Activated T-helper 1 cell treated with Interleukin-2 at 50 U/mL for 16 hours (primary cell): ENCODE measurements around the gene SFT2D3.

Experiments
- DNase-seq: peaks from one replicate; pipeline ENCODE4 v3.0.0-alpha.2; 2020; ENCODE audit warnings: low read depth

SFT2D3 gene, protein sequence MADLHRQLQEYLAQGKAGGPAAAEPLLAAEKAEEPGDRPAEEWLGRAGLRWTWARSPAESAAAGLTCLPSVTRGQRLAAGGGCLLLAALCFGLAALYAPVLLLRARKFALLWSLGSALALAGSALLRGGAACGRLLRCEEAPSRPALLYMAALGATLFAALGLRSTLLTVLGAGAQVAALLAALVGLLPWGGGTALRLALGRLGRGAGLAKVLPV

DNA sequence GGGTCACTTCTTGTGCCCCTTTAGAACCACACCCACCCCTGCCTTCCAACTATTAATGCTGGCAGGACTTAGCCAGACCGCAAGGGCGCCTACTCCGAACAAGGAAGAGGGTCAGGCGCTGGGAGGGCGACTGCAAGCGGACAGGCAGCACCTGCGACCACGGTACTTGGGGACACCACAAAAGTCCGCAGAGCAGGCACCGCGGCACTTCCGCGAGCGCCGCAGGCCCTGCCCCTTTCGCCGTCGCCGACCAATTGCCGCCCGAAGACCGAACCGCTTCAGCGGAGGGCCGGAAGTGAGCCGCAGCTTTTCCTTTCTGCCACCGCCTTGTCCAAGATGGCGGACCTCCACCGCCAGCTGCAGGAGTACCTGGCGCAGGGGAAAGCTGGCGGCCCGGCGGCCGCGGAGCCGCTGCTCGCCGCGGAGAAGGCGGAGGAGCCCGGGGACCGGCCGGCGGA, at the start of gene SFT2D3:
SFT2D3 (plus strand) TSS at position 305 of the 458 bp plus-strand sequence; CDS start at position 337, 32 bp downstream.
- peak; percentile 84 for DNase-seq

DNA sequence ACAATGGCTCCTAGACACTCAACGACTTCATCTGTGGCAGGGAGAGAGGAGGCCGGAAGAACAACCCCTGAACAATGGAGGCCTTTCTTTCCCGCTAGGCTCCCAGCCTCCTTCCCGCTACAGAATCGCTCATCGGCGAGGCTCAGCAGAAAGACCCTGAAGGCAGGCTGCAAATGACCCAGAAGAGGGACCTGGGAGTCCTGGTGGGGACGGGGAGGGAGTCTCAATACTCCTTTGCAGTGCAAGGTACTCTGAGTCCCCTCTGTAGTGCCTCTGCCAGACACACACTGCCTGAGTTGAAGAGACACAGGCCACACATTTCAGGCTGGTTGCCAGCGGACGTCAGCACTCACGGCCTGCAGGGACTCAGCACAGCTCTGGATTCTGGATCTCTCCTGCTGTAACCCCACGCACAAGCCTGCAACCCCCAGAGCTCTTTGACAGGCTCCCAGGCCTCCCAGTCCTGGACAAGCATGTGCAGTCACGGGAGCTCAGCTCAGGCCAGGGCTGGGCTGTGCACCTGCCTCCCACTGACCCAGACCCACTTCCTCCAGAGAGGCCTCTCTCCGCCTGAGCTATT, 49.2 kb upstream of the SFT2D3 start:
- no peak for DNase-seq

DNA sequence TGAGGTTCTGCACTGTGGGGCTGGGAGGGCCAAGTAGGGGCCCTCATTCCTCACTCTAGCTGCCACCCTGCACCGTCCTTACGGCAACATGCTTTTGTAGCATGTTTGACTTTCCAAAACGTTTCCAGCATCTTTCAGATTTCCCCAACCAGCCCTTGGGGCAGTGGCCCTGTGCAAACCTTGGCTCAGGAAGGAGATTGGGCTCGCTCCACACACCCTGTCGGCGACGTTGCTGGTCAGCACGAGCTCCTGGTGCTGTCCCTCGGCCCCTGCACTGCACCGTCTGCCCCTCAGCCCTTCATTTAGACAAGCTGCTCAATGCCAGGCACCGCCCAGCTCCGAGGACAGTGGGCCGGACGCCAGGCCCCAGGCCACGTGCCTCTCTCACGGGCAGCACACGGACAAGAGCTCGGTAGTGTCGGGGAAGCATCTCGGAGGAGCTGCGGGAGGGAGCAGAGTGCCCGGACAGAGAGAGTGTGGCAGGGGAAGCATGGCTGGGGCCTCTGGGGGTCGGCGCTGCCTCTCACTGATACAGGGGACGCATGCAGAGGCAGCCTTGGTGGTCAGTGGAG, 48.4 kb upstream of the SFT2D3 start:
- no peak for DNase-seq

DNA sequence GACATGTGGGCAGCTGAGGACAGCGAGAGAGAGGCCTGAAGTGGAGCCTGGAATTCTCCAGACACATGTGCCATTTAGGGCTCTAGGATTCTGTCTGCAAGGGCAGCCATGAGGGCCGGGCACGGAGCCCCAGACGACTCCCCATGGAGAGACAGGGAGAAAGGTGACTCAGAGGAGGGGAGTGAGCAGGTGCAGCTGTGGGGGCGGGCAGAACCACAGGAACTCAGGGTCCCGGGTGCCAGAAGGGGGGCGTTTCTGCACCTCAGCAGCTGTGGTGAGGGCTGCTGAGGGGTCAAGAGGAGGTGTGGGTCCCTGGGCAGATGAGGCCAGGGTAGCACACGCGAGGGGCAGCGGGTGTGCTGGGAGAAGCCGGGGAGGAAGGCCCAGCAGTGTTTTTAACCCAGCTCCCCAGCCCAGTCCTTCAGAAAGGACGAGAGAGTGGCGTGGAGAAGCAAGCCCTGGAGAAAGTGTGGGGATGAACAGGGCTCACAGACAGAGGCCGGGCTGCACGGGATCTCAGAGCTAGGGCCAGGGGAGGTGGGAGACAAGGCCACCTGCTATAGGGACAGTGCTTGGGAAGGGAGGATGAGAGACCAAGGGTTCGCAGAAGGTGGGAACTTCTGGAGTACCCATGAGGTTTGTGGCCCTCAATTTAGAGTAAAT, 47.7 kb upstream of the SFT2D3 start:
- DNase-seq = no peak

DNA sequence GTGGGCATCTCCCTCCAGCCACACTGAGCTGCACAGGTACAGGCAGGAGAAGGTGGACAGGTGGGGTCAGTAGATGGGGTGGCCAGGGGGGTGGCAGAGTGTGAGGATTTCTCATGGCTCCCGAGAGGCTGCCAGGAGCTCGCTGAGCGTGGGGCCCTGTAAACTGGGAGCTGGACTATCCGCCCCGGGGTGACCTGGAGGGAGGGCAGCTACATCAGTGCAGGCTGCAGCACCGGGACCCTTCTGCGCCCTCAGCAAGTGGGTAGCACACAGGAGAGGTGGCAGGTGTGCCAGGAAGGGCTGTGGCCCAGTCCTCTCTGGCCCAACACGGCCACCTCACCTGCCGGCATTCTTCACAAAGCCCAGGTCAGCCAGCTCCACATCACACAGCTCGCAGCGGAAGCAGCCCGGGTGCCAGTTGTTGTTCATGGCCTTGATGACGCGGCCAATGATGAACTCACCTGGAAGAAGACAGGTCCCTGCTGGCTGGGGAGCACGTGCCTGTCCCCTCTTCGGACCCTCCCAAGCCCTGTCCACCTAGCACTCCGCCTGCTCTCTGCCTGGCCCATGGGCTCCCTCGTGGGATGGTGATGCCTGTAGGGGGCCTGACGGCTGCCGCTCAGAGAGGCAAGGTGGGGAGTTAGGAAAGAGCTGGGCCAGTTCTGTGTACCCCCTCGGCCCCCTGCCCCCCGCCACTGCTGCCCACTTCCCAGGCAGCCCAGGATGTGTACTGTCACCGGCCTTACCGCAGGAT, 47.0 kb upstream of the SFT2D3 start:
- no peak for DNase-seq

DNA sequence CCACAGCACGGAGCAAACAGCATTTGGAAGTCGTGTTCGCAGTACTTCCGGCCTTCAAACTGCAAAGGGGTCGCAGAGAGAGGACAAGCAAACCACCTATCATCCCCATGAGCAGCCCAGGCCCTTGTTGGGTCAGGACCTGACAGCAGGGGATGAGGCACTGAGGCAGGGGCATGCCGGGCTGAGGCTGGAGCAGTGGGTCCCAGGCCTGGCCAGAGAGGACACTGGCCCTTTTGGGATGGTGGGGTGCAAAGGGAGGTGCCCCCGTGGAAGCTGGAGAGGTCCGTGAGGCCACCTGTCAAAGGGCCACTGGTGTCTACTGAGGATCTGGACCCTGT, 46.5 kb upstream of the SFT2D3 start:
- no peak for DNase-seq

DNA sequence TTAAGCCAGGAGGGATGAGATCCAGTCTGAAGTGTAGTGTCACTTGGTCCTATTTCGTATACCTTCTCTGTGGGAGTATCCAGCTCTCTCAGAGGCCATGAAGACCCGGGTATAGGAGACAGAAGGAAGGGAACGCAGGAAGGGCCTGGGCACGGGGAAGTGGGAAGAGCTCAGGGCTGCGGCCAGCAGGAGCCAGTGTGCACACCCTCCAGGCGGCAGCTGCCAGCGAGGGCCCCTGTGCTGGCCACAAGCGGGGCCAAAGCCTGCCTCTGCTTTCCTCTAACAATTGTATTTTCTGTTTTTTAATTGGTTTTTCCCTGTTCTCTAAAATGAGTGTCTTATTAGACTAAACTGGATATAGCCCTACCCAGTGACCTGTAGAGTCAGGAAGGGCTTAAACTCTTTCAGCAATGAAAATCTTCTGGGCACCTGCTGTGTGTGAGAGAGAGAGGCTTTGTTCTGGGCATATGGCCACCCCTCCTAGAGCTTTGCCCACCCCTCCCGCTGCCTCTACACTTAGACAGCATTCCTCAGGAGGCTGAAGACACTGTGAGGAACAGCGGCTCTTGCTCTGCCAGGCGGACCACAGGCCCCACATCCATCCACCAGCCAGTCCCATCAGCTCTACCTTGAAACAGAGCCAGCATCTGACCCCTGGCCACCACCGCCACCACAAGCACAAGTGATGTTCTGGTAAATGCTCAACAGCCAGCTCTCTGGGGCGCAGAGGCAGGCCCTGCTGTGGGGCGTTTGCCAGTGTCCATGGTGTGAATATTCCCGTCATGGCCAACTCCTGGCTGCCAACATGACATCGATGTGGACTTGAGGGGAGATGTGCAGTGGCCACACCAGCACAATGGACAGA, 45.9 kb upstream of the SFT2D3 start:
- DNase-seq = no peak

DNA sequence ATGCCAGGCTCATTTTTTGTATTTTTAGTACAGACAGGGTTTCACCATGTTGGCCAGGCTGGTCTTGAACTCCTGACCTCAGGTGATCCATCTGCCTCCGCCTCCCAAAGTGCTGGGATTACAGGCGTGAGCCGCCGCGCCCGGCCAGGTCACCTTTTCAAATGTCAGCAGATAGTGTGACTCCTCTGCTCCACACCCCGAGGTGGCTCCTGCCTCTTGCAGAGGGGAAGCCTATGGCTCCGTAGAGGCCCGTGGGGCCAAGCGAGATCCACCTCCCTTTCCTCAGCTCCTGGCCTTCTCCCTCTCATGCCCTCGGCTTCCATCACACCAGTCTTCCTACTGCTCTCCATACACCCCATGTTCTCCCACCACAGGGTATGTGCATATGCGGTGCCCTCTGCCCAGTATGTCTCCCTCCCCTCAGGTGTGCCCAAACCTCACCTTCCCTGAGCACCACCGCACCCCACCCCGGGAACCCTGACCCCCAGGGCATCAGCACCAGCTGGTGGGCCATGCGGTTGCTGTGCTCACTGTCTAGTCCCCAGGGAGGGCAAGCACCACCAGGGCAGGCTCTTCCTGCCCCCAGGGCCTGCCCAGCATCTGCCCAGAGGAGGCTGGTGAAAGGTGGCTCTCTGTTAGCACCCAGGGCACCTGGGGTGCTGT, 44.6 kb upstream of the SFT2D3 start:
- no peak for DNase-seq

DNA sequence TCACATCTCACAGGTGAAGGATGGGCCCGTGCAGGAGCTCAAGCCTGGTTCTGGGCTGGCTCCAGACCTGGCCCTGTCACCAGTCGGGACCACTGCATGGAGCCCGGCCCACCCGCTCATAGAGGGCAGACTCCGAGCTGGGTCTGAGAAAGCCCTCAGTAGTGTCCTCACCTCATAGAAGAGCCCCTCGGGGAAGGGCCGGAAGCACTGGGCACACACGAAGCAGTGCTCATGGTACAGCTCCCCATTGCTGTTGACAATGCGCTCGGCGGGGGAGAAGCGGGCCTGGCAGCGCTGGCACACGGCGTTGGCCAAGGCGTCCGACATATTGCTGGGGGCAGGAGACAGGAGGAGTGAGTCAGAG, 44.1 kb upstream of the SFT2D3 start:
- no peak for DNase-seq

DNA sequence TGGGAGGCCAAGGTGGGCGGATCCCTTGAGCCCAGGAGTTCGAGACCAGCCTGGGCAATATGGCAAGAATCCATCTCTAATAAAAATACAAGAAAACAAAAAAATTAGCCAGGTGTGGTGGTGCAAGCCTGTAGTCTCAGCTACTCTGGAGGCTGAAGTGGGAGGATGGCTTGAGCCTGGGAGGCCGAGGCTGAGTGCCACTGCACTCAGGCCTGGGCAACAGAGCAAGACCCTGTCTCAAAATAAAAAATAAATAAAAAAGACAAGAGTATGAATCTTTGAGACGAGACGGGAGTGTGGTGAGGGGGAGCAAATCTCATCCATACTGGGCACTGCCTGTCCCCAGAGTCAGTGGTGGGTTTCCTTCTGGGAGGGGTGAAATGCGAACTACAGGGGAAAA, 43.2 kb upstream of the SFT2D3 start:
- no peak for DNase-seq

DNA sequence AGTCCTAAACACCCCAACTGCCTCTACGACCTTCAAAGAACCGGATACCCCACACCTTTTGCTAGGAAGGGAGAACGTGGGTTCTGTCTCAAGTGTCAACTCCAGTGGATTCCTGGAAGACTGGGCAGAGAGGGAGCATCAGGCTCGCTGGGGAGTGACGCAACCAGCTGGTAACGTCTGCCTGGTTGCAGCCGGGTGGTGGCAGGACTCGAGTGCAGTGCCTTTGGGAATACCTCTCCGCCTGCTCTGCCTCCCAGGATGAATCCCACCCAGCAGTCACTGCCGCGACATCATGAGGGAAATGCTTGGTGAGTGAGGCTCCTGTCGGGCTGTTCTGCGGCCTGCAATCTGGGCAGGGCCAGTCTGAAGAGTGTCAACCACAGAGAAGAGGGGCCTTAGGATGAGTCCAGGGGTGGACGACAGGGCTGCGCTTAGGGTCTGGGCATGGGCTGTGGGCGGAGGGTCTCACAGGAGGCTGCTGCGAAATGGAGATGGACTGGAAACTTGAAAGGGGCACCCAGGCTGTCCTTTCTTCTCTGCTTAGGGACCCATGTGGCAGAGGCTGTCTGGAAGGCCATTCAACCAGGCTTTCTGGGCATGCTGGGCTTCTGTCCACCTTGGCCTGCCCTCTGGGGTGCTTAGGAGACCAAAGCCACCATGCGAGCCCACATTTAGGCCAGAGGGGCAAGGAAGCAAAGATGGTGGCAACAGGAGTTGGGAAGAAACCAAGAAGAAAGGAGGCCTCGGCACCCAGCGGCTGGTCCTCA, 42.5 kb upstream of the SFT2D3 start:
- DNase-seq = no peak

DNA sequence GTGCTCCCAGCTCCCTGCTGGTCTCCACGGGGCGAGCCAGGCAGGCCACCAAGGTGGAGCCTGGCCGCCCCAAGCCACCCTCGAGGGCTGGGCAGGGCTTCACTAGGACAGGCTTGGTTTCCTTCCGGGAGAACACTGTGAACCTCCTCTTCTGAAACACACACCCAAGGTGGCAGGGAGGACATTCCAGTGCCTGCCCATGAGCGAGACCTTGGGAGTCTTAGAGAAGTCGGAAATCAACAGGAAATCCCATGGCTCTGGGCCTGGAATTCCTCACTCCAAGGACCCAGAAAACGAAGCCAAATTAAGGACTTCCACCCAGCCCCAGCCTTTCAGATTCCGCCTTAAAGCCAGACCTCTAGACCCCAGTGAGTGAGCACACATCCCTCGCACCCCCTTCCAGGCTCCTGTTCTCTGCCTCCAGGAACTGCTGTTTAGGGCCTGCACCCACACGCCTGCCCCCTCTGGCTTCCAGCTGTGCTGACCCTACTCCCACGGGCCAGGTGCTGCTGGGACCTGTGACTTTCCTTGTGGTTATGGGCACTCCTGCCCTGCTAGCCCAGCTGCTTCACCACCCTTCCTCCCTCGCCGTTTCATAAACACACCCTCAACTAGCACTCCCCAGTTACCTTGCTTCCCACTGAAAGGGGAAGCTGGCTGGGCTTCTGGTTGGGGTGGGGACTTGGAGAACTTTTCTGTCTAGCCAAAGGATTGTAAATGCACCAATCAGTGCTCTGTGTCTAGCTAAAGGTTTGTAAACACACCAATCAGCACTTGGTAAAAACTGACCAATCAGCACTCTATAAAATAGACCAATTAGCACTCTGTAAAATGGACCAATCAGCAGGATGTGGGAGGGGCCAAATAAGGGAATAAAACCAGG, 41.6 kb upstream of the SFT2D3 start:
- no peak for DNase-seq

DNA sequence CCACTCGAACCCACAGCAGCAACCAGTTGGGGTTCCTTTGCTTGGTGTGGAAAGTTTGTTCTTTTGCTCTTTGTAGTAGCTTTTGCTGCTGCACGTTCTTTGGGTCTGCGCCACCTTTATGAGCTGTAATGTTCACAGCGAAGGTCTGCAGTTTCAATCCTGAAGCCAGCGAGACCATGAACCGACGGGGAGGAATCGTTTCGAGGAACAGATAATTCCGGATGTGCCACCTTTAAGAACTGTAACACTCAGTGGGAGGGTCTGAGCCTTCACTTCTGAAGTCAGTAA, 41.1 kb upstream of the SFT2D3 start:
- DNase-seq = no peak

DNA sequence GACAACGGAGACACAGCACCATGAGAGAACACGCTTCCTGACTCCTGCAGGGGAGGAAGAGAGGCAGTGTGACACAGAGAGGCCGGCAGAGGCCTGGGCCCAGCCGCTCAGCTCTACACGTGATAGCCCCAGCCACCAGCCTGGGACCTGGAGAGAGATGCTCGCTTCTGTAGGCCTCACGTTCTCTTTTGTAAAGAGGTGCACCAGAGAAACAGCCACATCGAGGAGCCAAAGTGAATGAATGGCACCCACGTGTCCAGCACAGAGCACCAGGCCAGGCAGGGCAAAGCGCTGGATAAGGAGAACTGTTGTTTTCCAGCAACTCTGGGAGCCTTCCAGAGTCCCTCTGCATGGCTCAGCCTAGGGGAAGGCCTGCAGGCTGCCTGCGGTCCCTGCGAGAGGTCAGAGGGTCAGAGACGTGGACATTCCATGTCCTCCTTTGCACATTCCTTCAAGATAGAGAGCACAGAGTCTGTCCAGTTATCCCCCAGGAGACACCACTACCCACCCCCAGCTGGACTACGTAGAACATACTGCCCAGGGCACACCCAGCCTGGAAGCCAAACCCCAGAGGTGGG, 40.1 kb upstream of the SFT2D3 start:
- DNase-seq = no peak

DNA sequence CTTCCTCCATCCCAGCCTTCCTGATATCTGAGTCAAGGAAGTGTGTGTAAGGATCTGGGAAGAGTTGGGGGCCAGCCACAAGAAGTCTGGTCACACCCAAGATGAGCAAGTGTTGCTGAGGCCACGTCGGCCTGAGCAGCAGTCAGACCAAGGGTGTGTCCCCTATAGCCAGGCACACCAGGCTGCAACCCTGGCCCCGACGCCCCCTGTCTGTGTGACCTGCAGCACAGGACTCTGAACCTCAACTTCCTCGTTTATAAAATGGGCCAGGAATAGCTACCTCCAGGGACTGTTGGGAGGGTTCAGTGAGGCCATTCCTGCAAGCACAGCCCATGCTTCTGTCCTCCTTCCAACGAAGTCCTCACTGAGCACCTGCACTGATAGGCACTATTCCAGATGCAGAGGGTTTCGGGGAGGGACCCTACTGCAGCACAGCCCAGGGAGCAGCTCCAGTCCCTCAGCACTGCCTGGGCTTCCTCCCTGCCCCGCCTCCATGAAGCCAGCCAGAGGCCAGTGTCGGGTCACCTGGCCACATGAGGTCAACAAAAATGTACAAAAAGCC, 39.3 kb upstream of the SFT2D3 start:
- no peak for DNase-seq

DNA sequence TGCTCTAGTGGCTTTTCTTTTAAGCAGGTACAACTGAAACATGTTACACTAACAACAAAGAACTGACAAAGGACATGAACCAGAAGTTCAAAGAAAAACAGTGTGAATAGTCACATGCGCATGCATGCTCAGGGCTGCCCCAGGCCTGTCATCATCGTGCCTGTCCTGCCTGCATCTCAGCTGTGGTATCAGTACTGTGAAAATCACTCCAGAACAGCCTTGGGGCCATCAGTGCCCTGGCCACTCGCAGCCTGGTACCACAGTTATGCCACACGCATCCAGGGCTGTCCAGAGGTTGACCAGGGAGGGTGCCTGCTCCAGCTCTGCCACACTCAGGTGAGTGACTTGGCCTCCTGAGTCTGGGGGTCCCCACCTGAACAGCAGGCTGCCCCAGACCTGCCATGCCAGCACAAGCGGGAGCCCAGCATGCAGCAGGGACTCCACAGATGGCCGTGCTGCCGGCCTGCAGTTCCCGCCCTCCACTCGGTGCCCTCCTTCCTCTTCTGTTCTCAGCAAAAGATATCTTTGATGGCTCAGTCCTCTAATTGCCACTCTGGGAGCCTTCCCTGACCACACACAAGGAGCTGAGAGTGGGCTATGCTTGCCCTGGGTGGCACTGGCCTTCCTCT, 38.2 kb upstream of the SFT2D3 start:
- no peak for DNase-seq

DNA sequence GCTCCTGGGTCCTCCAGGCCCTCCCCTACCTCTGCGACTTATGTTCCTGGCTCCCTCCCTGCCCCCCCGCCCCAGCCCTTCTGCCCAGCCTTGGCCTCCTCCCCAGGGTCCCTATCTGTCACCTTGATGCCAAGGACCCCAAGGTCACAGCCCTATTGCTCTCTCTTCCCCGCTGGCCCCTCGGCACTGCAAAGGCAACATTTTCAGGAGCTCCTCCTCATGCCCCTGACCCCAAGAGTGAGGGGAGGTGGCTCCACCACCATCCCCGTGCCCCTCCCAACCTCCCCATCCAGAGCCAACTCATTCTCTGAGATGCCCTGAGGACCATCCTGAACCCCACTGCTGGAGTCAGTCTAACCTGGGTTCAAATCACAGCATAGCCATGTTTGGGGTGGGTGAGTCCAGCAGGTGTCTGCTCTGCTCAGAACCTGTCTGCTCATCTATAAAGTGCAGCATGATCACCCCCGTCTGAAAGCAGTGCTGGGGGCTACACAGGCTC, 37.7 kb upstream of the SFT2D3 start:
- DNase-seq = no peak
